GM12878 (cell line): ENCODE data around the gene GALNT18.

Experiments
- CEBPB ChIP-seq, 2 experiments: fragments of 150-350 bp in 1 of 2; IDR thresholded peaks; 2 replicates each; pipeline ENCODE4 v1.6.1; 2012 to 2014; ENCODE audit warnings: low read depth in 2 of 2, low read length in 2 of 2, borderline replicate concordance in 1 of 2, inconsistent platforms in 1 of 2
- CREM ChIP-seq: IDR thresholded peaks from 2 replicates; pipeline ENCODE4 v1.6.1; 2014; ENCODE audit warnings: antibody characterized with exemption, low read depth
- CTCF ChIP-seq, 3 experiments: IDR thresholded peaks in 2 of 3; conservative IDR thresholded peaks in 1 of 3; 2 replicates each; pipeline ENCODE4 v1.5.1; 2011; ENCODE audit warnings: low read depth in 3 of 3, low read length in 3 of 3, mild to moderate bottlenecking in 3 of 3, control low read depth in 2 of 3, moderate library complexity in 2 of 3, inconsistent platforms in 1 of 3, mixed read lengths in 1 of 3; ENCODE audit not compliant: control insufficient read depth in 2 of 3, insufficient read depth in 1 of 3; ENCODE audit errors: extremely low read depth in 1 of 3
- IKZF1 ChIP-seq: fragments of 450-650 bp; conservative IDR thresholded peaks from 2 replicates; pipeline ENCODE4 v1.6.1; 2017; ENCODE audit warnings: antibody characterized with exemption, mild to moderate bottlenecking
- NR2C2 ChIP-seq: IDR thresholded peaks from 2 replicates; pipeline ENCODE4 v1.6.1; 2011; ENCODE audit warnings: borderline replicate concordance, low read depth; ENCODE audit not compliant: control insufficient read depth, insufficient read length
- PKNOX1 ChIP-seq: fragments of 450-650 bp; IDR thresholded peaks from 2 replicates; pipeline ENCODE4 v1.6.1; 2016; ENCODE audit warnings: mild to moderate bottlenecking
- POLR2A ChIP-seq: IDR thresholded peaks from 2 replicates; pipeline ENCODE4 v1.6.1; 2011; ENCODE audit warnings: low read depth, mild to moderate bottlenecking, low read length
- POLR2AphosphoS5 ChIP-seq: IDR thresholded peaks from 2 replicates; pipeline ENCODE4 v1.6.1; 2011; ENCODE audit warnings: mild to moderate bottlenecking, low read length, inconsistent platforms
- REST ChIP-seq: IDR thresholded peaks from 2 replicates; pipeline ENCODE4 v1.6.1; 2012; ENCODE audit warnings: mild to moderate bottlenecking, low read depth, low read length
- SREBF1 ChIP-seq: IDR thresholded peaks from 2 replicates; pipeline ENCODE4 v1.6.1; 2012; ENCODE audit warnings: mild to moderate bottlenecking, low read length
- USF2 ChIP-seq: IDR thresholded peaks from 2 replicates; pipeline ENCODE4 v1.6.1; 2011; ENCODE audit warnings: low read depth, low read length, improper control_type of control experiment, borderline replicate concordance
- ZNF622 ChIP-seq: fragments of 450-650 bp; IDR thresholded peaks from 2 replicates; pipeline ENCODE4 v1.6.1; 2017; ENCODE audit warnings: mild to moderate bottlenecking, inconsistent platforms

- TF ChIP-seq ZNF622 (no peak), CTCF (IDR thresholded peaks at IDR 0.05 in 2 of 3, conservative IDR thresholded peaks at IDR 0.05 in 1 of 3; ENCODE audit: control insufficient read depth in 2 of 3, extremely low read depth in 1 of 3, insufficient read depth in 1 of 3, low read depth in 3 of 3, low read length in 3 of 3) (no peak), NR2C2 (no peak), POLR2AphosphoS5 (no peak), REST (no peak), IKZF1 (no peak), CEBPB (IDR thresholded peaks at IDR 0.05; ENCODE audit: borderline replicate concordance in 1 of 2, low read depth in 2 of 2, low read length in 2 of 2) (no peak), CREM (no peak), USF2 (no peak), SREBF1 (no peak), PKNOX1 (no peak), POLR2A (no peak)
Measured at GRCh38 chr11:11628651-11629050, 6.8 kb upstream of the GALNT18 start.
